CD4-positive, alpha-beta T cell treated with Interleukin-4 for 4 hours (primary cell): Measurements from ENCODE around the gene TNFSF8.
A peak's percentile ranks its signal among the peaks of the same experiment; 100 is the strongest.

Experiments
- DNase-seq: peaks from one replicate; pipeline ENCODE4 v3.0.0-alpha.2; 2020

The TNFSF8 gene

GRCh38 chr9:114930056-114930812, at the start of gene TNFSF8:
Gene TNFSF8 (minus strand): TSS chr9:114930591. CDS start chr9:114930303, 288 bp downstream.
- DNase-seq, result peak; percentile 90

DNA sequence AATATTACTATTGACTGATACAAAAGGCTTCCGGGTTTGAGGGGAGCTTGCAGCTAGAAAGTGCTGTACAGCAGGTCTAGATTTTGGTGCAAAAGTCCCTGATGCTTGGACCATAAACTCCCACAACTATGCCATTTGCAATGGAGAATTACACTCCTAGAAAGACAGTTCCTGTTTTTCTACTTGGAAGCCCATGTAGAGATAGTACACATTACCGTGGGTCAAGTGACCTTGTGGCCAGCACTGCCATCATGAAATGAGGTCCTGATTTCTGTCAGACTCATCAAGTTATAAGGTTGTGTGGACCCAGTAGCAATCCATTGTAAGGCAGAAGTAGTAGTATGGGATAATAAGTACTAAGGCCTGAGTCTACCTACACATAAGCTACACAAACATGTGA, 42.8 kb upstream of the TNFSF8 start:
- no peak for DNase-seq

DNA sequence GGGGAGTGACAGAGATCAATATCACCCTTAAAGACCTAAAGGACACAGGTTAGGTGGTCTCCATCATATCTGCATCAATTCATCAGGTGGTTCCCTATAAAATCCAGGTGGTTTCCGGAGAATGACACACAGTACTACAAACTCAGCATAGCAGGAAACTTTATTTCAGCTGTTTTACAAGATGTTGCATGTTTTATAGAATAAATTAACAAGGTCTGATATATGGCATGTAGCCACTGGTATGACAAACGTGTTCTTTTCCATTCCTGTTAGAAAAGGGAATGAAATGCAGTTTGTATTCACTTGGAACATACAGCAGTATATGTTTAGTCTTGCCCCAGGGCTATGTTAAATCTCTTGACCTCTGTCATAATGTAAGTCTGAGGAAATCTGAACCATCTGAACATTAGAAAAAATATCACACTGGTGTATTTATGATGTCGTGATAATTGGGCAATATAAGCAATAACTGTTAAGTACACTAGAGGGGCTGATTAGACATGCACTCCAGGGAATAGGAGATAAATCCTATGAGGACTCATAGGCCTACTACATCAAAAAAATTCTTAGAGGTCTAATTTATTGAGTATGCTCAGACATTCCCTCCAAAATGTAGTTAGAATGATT, 42.2 kb upstream of the TNFSF8 start:
- DNase-seq, result no peak

- DNase-seq, result no peak
Measured at GRCh38 chr9:114969269-114969668, 38.9 kb upstream of the TNFSF8 start.

DNA sequence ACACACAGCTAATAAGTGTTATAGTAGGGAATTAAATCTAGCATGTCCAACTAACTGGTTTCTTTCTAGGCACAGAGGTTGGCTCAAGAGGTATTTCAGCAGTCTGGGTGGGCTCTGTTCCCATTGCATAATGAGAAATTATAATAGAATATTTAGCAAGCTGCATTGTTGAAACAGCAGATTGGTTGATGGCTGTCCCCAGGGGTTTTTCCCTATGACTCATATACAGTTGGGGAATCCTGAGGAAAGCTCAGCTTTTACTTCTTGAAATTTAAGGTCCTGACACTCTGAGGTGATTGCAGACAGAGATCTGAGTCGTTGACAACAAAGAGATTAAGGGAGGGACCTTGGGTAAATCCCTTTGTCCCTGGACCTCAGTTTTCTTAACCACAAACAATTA, 38.3 kb upstream of the TNFSF8 start:
- DNase-seq, result peak; percentile 29

DNA sequence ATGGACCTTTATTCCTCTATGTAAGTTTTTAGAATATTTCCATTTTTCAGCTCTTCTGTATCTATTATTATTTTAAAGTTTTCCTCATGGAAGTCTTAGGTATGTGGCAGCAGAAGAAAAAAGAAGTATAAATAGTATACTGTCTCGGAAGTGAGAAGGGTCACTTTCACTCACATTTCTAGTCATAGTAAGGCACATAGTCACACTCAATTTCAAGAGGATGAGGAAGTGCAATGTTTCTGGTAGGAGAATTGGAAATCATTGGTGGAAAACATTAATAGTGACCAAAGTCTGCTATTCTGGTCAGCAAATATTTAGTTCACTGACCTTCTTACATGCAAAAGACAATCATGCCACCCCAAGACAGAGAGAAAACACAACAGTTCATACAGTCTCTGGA, 35.2 kb upstream of the TNFSF8 start:
- no peak for DNase-seq

GRCh38 chr9:114962809-114963208, 32.4 kb upstream of the TNFSF8 start:
- no peak for DNase-seq

DNA sequence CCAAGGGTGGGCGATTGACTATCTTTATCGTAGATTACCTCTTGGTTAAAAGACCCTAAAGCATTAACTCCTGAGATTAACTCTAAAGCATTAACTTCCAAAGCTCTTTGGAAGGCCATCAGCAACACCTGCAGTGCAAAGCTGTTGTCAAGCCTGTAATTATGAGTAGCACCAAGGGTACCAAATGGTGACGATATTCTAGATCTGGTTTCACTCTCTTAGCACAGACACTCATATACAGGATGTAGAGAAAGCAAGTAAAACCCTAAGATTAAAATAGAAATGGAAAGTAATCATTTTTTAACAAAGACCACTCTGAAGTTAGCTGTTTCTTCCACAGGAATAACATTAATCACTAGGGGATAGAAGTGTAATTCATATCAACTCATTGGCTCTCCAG, 29.9 kb upstream of the TNFSF8 start:
- no peak for DNase-seq

GRCh38 chr9:114958844-114959235, 28.4 kb upstream of the TNFSF8 start:
- DNase-seq, result no peak

- peak; percentile 22 for DNase-seq
Measured at GRCh38 chr9:114958021-114958843, 27.8 kb upstream of the TNFSF8 start.

- DNase-seq, result no peak
Measured at GRCh38 chr9:114957558-114957957, 27.2 kb upstream of the TNFSF8 start.

DNA sequence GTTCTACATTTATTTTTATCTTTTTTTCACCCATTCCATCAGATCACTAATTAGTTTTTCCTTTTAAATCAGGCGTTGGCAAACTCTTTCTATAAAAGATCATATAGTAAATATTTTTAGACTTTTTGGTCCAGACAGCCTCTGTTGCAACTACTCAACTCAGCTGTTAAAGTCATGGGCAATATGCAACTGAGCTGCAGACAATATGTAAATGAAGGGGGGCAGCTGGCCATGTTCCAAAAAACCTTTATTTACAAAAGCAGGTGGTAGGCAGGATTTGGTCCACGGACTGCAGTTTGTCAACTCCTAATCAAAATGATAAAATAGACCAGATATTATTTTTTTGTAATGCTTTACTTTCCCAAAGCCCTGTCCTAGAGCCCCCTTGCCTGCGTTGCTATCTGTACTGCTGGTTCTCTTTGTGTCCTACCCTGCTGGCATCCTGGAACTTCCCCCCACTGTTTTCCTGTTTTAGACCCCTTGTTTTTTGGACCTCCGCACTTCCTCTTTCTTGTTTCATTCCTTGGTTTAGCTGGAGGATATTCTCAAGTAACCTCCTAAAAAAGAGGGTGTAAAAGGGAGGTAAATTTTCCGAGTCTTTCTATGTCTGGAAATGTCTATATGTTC, 24.7 kb upstream of the TNFSF8 start:
- no peak for DNase-seq

- no peak for DNase-seq
Measured at GRCh38 chr9:114953959-114954358, 23.6 kb upstream of the TNFSF8 start.

GRCh38 chr9:114953046-114953445, 22.7 kb upstream of the TNFSF8 start:
- no peak for DNase-seq

GRCh38 chr9:114950761-114951160, 20.4 kb upstream of the TNFSF8 start:
- no peak for DNase-seq

DNA sequence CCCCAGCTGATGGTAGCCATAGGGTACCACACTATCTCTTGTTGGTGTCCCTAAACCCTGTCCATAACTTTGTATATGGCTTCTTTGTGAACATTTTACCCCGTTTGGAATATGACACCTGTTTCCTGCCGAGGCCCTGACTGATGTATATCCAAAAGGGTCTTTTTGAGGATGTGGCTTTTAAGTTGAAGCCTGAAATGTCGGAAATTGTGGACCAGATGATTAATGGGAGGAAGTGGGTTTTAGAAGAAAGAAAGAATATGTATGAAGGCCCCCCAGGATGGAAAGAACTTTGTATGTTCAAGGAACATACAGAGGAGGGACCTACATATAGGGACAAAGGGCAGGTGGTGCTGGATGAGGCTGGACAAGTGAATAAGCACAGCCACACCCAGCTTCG, 16.7 kb upstream of the TNFSF8 start:
- no peak for DNase-seq

DNA sequence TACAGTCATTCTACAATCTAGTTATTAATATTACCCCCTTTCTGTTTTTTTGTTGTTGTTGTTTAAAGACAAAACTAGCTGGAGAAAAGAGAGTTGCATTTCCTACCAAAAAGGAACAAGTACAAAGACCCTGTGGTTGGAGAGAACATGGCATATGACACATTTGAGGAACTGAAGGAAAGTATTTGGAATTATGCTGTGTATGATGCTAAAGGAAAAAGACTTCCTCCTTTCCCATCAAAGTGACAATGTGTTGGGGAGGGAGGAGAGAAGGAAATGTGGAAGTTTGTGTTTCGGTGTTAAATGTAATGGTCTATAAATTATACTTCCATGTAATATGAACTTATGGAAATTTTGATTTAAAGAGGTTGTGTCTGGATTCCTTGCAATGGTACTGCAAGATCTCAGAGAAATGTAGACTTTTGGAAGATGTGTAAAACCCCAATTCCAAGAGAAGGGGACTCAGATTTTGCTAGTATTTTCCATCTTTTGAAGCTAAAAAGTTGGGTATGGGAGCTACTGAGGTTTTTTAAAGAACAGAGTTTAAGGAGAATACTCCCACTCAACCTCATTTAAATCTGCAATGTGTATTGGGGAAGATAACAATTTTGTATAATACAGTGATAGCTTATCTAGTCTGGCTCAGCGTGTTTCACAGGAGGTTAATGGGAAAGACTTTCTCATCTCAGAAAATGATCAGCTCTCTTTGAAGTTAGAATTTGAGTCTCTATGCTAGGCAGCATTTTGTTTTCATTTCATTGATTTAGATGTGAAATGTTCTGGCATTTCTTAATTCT, 15.4 kb upstream of the TNFSF8 start:
- no peak for DNase-seq

GRCh38 chr9:114941376-114941775, 11.0 kb upstream of the TNFSF8 start:
- no peak for DNase-seq

GRCh38 chr9:114938687-114939575, 8.5 kb upstream of the TNFSF8 start:
- no peak for DNase-seq

GRCh38 chr9:114937516-114937915, 7.1 kb upstream of the TNFSF8 start:
- DNase-seq, result no peak

DNA sequence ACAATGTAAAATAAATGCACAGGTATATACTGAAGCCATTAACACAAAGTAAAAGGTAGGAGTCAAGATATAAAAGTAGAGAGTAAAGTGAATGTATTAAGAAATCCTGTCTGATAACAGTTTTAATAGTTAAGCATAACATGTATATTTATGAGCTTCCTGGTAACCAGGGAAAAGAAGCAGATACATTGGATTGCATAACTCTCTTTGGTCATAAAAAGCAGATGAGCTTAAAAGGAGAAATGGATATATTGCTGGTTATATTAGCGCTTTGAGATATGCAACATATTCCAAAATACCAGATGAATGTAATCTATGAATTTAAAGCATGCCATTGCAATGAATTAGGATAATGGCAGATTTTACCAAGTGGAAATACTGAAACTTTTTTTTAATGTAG, 6.2 kb upstream of the TNFSF8 start:
- DNase-seq, result no peak
